HCT116 (cell line): ENCODE results near the gene RBM47.

Experiments used
- ATF3 ChIP-seq: IDR thresholded peaks from 2 replicates; pipeline ENCODE4 v1.6.1; 2012
- CBX3 ChIP-seq: IDR thresholded peaks from 2 replicates; pipeline ENCODE4 v1.6.1; 2012; ENCODE audit warnings: low read depth
- CTCF ChIP-seq, 3 experiments: fragments of 200-600 bp in 1 of 3; sonication (generic) in 1 of 3; IDR thresholded peaks in 2 of 3; conservative IDR thresholded peaks in 1 of 3; 2 replicates each; pipeline ENCODE4 v1.5.1; 2012 to 2017; ENCODE audit warnings: low read depth in 2 of 3, low read length in 2 of 3, antibody characterized with exemption in 1 of 3, borderline replicate concordance in 1 of 3, control low read depth in 1 of 3, mild to moderate bottlenecking in 1 of 3, mixed read lengths in 1 of 3, mixed run types in 1 of 3, moderate library complexity in 1 of 3; ENCODE audit not compliant: insufficient read depth in 1 of 3
- EZH2 ChIP-seq: fragments of 200-600 bp; sonication (generic); IDR thresholded peaks from 2 replicates; pipeline ENCODE4 v1.6.1; 2017; ENCODE audit warnings: antibody characterized with exemption, mixed run types
- JUND ChIP-seq: IDR thresholded peaks from 2 replicates; pipeline ENCODE4 v1.6.1; 2012
- MAX ChIP-seq: IDR thresholded peaks from 2 replicates; pipeline ENCODE4 v1.6.1; 2012
- POLR2A ChIP-seq: IDR thresholded peaks from 2 replicates; pipeline ENCODE4 v1.7.0; 2011; ENCODE audit warnings: borderline replicate concordance; ENCODE audit not compliant: insufficient read depth, insufficient read length; ENCODE audit errors: extremely low read depth
- POLR2AphosphoS5 ChIP-seq: IDR thresholded peaks from 2 replicates; pipeline ENCODE4 v1.6.1; 2011; ENCODE audit warnings: mild to moderate bottlenecking, low read depth, low read length, moderate library complexity
- RAD21 ChIP-seq: IDR thresholded peaks from 2 replicates; pipeline ENCODE4 v1.6.1; 2012; ENCODE audit warnings: low read depth, mild to moderate bottlenecking
- SP1 ChIP-seq: IDR thresholded peaks from 2 replicates; pipeline ENCODE4 v1.6.1; 2012; ENCODE audit warnings: low read depth
- SRF ChIP-seq: IDR thresholded peaks from 2 replicates; pipeline ENCODE4 v1.6.1; 2012; ENCODE audit warnings: low read depth

GRCh38 chr4:40401096-40401495 lies 228.6 kb downstream of the RBM47 start:
- TF ChIP-seq CTCF (IDR thresholded peaks at IDR 0.05 in 2 of 3, conservative IDR thresholded peaks at IDR 0.05 in 1 of 3; ENCODE audit: borderline replicate concordance in 1 of 3, insufficient read depth in 1 of 3, low read depth in 2 of 3, low read length in 2 of 3), result no peak
- no peak for TF ChIP-seq EZH2
- TF ChIP-seq MAX, result no peak
- no peak for TF ChIP-seq ATF3
- TF ChIP-seq POLR2A, result no peak
- TF ChIP-seq CBX3, result no peak
- TF ChIP-seq SP1, result no peak
- TF ChIP-seq JUND, result no peak
- no peak for TF ChIP-seq SRF
- no peak for TF ChIP-seq POLR2AphosphoS5
- no peak for TF ChIP-seq RAD21
